LHCN-M2 (cell line): ENCODE data around the gene KRT28. TPM values are rescaled to one million over a fixed set of nuclear protein-coding genes. Genes with fewer than 3 reads are reported as not detected.
"Not testable (repeated sequence)": the region's sequence is repeated elsewhere in the genome, so short reads cannot be mapped to it uniquely, and the experiment has no call there.

Experiments
- DNase-seq: peaks from one replicate; pipeline ENCODE4 v3.0.0-alpha.2; 2012; ENCODE audit warnings: low read depth
- total RNA-seq: library from RNA; depleted of rRNA; stranded (reverse); fragments of >200 nt; gene quantifications from 2 replicates; pipeline ENCODE4 v1.2.3, GENCODE V29; 2014; rRNA removed

KRT28 gene
- total RNA-seq, 1 experiment from 2014 or later = not detected

- DNase-seq = no peak
These were observed 20.4 kb downstream of the KRT28 start for GRCh38 chr17:40779181-40779909.

- no peak for DNase-seq
These were observed 21.3 kb downstream of the KRT28 start for GRCh38 chr17:40778461-40778860.

- DNase-seq = no peak
These were observed 21.8 kb downstream of the KRT28 start for GRCh38 chr17:40777971-40778370.

- DNase-seq = no peak
These were observed 22.3 kb downstream of the KRT28 start for GRCh38 chr17:40777459-40777858.

- DNase-seq = no peak
These were observed 23.8 kb downstream of the KRT28 start for GRCh38 chr17:40775945-40776344.

GRCh38 chr17:40772101-40772500 is 27.7 kb downstream of the KRT28 start, which contains the start of gene KRT26:
Gene KRT26, minus strand, starts transcription at chr17:40772201. Its CDS starts 88 bp downstream, at chr17:40772113.
- DNase-seq = no peak

- no peak for DNase-seq
These were observed 34.1 kb downstream of the KRT28 start for GRCh38 chr17:40765657-40766056.

GRCh38 chr17:40763752-40764151 is 36.0 kb downstream of the KRT28 start:
- DNase-seq = no peak

GRCh38 chr17:40760105-40761016 is 39.4 kb downstream of the KRT28 start:
- DNase-seq = no peak

- DNase-seq = no peak
These were observed 44.5 kb downstream of the KRT28 start, which contains the start of gene KRT25 for GRCh38 chr17:40755231-40755630. Gene KRT25, minus strand, starts transcription at chr17:40755331. Its CDS starts 60 bp downstream, at chr17:40755271.

GRCh38 chr17:40753804-40754203 is 46.0 kb downstream of the KRT28 start:
- DNase-seq = no peak

GRCh38 chr17:40751065-40751464 is 48.7 kb downstream of the KRT28 start:
- no peak for DNase-seq

GRCh38 chr17:40750391-40750790 is 49.4 kb downstream of the KRT28 start:
- no peak for DNase-seq

- DNase-seq = not testable (repeated sequence)
These were observed 51.1 kb downstream of the KRT28 start for GRCh38 chr17:40748666-40749065.

Other genes starting within 250 kb of the KRT28 start
- 0.26 TPM in 1 of 2 replicates, not detected in the other for gene CCR7, start 234.5 kb downstream of the KRT28 start, total RNA-seq
- 118 and 138 TPM in 2 replicates for gene SMARCE1, start 152.1 kb downstream of the KRT28 start, total RNA-seq
- gene KRT222, start 134.8 kb downstream of the KRT28 start, total RNA-seq = not detected in 2 replicates
- not detected in 2 replicates for gene KRT24, start 96.2 kb downstream of the KRT28 start, total RNA-seq
- not detected in 2 replicates for gene KRT25, start 44.6 kb downstream of the KRT28 start, total RNA-seq
- not detected in 2 replicates for gene KRT26, start 27.8 kb downstream of the KRT28 start, total RNA-seq
- gene KRT27, start 17.4 kb downstream of the KRT28 start, total RNA-seq = not detected in 2 replicates
- gene KRT10, start 22.7 kb upstream of the KRT28 start, total RNA-seq = 20.1 and 33.0 TPM in 2 replicates
- gene KRT12, start 67.3 kb upstream of the KRT28 start, total RNA-seq = not detected in 2 replicates
- gene KRT20, start 85.3 kb upstream of the KRT28 start, total RNA-seq = not detected in 2 replicates
- not detected in 2 replicates for gene KRT23, start 137.7 kb upstream of the KRT28 start, total RNA-seq
- gene KRT39, start 167.0 kb upstream of the KRT28 start, total RNA-seq = not detected in 2 replicates
- not detected in 2 replicates for gene KRT40, start 184.4 kb upstream of the KRT28 start, total RNA-seq
- not detected in 2 replicates for gene KRTAP3-3, start 194.2 kb upstream of the KRT28 start, total RNA-seq
- gene KRTAP3-2, start 199.9 kb upstream of the KRT28 start, total RNA-seq = not detected in 2 replicates
- gene KRTAP3-1, start 209.2 kb upstream of the KRT28 start, total RNA-seq = not detected in 2 replicates
- 2.8 and 6.0 TPM in 2 replicates for gene KRTAP1-5, start 227.2 kb upstream of the KRT28 start, total RNA-seq
- not detected in 2 replicates for gene KRTAP1-4, start 230.2 kb upstream of the KRT28 start, total RNA-seq
- gene KRTAP1-3, start 234.9 kb upstream of the KRT28 start, total RNA-seq = not detected in 2 replicates
- not detected in 2 replicates for gene KRTAP1-1, start 241.5 kb upstream of the KRT28 start, total RNA-seq
- gene KRTAP2-1, start 247.4 kb upstream of the KRT28 start, total RNA-seq = not detected in 2 replicates